HG03039 (cell line): ENCODE data around the gene SLC25A33.
"Not testable (repeated sequence)": the region's sequence is repeated elsewhere in the genome, so short reads cannot be mapped to it uniquely, and the experiment has no call there.

Source experiments
- ATAC-seq: cut with Tn5 transposase; IDR thresholded peaks from one replicate; pipeline ENCODE4 v1.9.1; 2021; ENCODE audit warnings: mild to moderate bottlenecking, moderate library complexity; ENCODE audit not compliant: unreplicated experiment

Gene SLC25A33

GRCh38 chr1:9538669-9539164, 548 bp upstream of the SLC25A33 start:
- ATAC-seq: no peak

DNA sequence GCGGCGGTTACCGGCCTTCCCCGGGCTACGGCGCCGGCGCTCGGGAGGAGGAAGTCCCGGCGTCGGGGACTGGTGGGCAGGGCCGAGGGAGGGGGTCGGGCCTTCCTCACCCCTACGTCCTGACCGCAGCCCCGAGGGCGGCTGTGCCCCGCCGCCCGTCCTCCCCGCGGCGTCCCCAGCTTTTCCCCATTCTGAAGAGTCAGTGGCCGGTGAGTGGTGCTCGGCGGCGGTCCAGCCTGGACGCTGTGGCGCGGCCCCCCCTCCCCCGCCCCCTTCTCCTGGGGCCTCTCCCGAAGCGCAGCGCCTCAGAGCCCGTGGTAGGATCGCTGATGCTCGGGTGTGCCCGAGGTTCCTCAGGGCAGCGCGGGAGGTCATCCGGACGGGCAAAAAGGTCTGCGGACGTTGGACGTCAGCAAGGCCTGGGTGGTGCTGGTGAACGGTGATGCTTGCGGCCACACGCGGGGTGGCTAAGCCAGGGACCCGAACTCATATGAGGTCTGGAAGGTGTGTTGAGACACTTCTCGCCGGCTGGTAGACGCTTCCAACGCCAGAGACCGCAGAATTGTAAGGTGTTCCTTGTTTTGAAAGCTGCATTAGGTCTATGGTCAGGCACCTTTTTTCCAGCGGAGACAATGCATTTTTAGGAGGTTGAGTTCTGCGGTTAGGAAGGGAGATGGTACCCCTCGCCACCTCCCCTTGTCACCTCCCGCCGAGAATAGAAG, 725 bp downstream of the SLC25A33 start:
- peak; percentile 34 for ATAC-seq

GRCh38 chr1:9542430-9542829, 3.2 kb downstream of the SLC25A33 start:
- no peak for ATAC-seq

GRCh38 chr1:9544926-9545325, 5.7 kb downstream of the SLC25A33 start:
- no peak for ATAC-seq

DNA sequence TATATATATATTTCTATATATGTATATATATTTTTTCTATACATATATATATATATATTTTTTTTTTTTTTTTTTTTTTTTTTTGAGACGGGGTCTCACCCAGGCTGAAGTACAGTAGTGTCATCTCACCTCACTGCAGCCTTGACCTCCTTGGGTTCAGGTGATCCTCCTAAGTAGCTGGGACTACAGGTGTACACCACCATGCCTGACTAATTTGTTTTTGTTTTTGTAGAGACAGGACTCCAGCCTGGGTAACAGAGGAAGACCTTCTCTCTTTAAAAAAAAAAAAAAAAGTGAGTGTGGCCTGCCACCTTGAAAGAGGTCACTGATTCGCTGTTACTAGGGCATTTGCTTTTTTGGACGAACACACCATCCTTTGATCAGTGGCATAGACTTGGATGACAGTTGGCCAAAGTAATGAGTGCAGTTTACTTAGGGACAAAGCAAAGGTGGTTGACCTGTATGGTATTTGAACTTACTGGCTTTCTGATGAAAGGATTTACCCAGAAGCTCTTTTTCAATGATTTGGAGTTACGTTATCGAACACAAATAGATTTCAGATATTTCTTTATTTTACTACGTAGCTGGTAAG, 10.8 kb downstream of the SLC25A33 start:
- no peak for ATAC-seq

GRCh38 chr1:9551984-9552383, 12.7 kb downstream of the SLC25A33 start:
- no peak for ATAC-seq

GRCh38 chr1:9553736-9554144, 14.5 kb downstream of the SLC25A33 start:
- ATAC-seq: no peak

- no peak for ATAC-seq
Measured at GRCh38 chr1:9555942-9556341, 16.7 kb downstream of the SLC25A33 start.

- no peak for ATAC-seq
Measured at GRCh38 chr1:9557624-9558023, 18.4 kb downstream of the SLC25A33 start.

- ATAC-seq: no peak
Measured at GRCh38 chr1:9558271-9558945, 19.1 kb downstream of the SLC25A33 start.

DNA sequence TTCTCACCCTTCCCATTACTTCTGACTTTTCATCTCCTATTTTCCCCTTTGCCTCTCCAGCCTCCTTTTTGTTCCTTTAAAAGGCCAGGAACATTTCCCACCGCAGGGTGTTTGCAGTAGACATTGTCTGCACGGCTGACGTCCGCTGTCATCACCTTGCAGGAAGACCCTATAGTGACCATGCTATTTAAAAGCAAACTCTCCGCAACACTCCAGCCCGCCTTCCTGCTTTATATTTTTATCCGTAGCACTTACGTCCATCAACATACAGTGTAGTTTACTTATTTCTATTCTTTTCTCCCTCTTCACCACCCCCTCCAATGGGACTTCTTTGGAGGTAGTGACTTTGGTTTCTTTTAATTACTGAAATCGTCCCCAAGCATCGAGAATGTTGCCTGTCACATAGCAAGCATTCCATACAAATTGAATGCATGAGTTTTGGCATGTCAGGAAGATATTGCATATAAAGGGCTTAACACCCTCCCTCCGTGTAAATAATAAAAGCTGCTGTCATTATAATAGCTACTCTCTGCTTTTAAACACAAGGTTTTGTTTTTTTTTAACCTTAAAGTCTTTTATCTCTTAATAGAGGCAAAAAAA, 19.8 kb downstream of the SLC25A33 start:
- no peak for ATAC-seq

DNA sequence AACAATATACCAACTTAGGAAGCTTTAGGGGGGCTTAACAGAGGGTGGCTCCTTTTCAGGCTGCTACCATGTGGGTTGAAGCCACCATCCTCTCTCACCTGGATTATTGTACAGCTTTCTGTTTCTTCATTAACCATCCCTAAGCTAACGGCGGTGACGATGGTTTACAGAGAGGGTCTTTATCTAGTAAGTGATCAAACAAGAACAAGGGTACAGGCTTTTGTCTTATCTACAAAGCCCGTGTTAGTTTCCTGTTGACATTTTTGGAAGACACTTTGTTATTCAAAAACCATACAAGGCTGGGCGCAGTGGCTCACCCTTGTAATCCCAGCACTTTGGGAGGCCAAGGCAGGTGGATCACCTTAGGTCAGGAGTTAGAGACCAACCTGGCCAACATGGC, 20.4 kb downstream of the SLC25A33 start:
- no peak for ATAC-seq

DNA sequence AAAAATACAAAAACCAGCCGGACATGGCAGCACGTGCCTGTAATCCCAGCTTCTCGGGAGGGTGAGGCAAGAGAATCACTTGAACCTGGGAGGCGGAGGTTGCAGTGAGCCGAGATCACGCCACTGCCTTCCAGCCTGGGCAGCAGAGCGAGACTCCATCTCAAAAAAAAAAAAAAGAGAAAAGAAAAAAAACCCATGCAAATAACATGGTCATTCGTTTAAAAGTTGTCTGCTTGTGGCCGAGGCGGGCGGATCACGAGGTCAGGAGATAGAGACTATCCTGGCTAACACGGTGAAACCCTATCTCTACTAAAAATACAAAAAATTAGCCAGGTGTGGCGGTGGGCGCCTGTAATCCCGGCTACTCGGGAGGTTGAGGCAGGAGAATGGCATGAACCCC, 20.8 kb downstream of the SLC25A33 start:
- ATAC-seq: not testable (repeated sequence)

GRCh38 chr1:9561429-9561828, 22.2 kb downstream of the SLC25A33 start:
- no peak for ATAC-seq

DNA sequence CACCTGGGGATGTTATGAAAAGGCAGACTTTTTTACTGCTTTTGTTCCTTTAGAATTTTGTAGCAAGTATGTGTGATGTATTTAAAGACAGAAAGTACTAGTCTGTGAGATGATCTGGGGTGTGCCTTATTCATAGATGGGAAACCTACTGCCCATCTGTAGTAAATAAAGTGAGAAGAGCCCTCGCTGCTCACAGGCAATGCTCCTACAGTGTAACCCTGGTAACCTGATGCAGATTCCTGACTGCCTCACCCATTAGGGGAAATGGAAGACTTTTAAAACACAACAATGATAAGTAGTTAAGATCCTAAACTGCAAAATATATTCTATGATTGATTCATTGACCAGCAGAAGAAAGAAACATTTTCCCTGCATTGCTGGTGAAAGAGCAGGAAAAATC, 30.0 kb downstream of the SLC25A33 start:
- no peak for ATAC-seq

DNA sequence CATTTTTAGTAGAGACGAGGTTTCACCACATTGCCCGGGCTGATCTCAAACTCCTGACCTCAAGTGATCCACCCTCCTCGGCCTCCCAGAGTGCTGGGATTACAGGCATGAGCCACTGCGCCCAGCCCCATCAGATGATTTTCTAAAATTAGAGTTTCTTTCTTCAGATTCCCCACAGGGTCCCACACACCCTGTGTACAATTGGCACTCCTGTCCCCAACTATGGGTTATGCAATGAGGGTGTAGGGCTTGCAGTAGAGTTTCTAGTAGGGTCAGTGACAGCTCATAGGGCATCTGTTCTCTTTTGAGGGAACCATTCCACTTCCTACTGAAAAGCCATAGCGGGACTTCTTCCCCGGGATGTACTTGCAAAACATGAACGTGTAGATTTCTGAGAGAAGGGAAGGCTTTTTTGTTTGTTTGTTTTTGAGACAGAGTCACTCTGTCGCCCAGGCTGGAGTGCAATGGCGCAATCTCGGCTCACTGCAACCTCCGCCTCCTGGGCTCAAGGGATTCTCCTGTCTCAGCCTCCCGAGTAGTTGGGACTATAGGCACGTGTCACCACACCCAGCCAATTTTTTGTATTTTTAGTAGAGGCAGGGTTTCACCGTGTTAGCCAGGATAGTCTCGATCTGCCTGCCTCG, 31.7 kb downstream of the SLC25A33 start:
- not testable (repeated sequence) for ATAC-seq

GRCh38 chr1:9573723-9574122, 34.5 kb downstream of the SLC25A33 start:
- no peak for ATAC-seq

- ATAC-seq: no peak
Measured at GRCh38 chr1:9575486-9575885, 36.2 kb downstream of the SLC25A33 start.

GRCh38 chr1:9576903-9577302, 37.6 kb downstream of the SLC25A33 start:
- ATAC-seq: no peak

- no peak for ATAC-seq
Measured at GRCh38 chr1:9577423-9577822, 38.2 kb downstream of the SLC25A33 start.

GRCh38 chr1:9580942-9581341, 41.7 kb downstream of the SLC25A33 start:
- no peak for ATAC-seq
